Endometrial microvascular endothelial cells (primary cell): ENCODE results near the gene DAAM1. TPM values are rescaled to one million over a fixed set of nuclear protein-coding genes. Genes with fewer than 3 reads are reported as not detected.

Source experiments
- in situ Hi-C: cut with HindIII; loops from 2 replicates; pipeline ENCODE4 v1.10.0; 2017; ENCODE audit warnings: low sequenced_read_pairs, low pct_unique_long_range_greater_than_20kb; ENCODE audit errors: inconsistent ontology term
- total RNA-seq: library from RNA; depleted of rRNA; stranded (reverse); fragments of >200 nt; gene quantifications from one replicate; pipeline ENCODE4 v1.2.3, GENCODE V29; 2015; ENCODE audit errors: inconsistent ontology term

Gene DAAM1
- 16.2 TPM for total RNA-seq

DNA sequence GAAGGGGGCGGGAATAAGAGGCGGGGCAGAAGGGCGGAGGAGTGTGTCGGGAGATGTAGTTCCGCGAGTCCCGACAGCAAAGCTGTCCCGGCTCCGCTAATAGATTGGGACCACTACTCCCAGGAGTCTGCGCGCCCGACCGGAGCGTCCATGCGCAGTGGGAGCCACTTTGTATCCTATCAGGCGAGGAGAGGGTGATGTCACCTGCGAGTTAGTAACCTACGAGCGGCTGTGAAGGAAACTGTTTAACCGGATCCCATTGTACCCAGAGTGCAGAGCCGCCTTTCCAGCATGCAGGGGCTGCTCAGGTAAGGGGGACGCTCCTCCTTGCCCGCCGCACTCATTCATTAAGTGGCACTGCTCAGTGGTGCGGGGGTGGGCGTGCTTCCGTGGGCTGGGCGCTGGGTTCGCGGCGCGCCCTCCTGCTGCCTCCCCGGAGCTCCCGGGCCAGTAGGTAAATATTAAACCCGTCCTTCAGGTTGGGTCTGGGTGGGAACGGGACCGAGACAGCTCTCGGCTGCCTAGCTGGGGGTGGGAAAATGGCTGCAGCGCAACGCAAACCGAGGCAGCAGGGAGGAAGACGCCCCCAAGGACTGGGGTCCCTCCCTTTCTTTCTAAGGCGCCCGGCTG, at the start of gene DAAM1:
Gene DAAM1, plus strand, starts transcription at position 207 of the 630 bp plus-strand sequence. CDS start 74,811 bp downstream, outside the sequence.
- in situ Hi-C loops = no loop called here

DNA sequence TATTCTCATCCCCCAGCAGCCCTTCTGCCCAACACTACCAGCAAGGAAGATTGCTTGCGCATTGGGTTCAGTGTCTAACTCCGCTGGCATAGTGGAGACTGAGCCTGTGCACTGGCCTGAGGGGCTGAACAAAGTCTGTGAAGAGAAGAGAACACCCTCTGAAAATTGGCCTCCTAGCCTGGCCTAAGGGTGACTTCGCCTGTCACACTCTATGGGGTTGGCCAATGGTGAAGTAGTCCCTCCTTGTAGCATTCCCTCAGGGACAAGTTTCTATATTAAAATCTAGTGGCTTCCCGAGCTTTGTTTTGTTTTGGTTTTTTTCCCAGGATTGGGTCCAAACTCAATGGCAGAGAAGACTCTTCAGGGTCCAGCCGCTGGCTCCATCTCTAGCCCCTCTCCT, 49.1 kb upstream of the DAAM1 start:
- in situ Hi-C loops = no loop called here

DNA sequence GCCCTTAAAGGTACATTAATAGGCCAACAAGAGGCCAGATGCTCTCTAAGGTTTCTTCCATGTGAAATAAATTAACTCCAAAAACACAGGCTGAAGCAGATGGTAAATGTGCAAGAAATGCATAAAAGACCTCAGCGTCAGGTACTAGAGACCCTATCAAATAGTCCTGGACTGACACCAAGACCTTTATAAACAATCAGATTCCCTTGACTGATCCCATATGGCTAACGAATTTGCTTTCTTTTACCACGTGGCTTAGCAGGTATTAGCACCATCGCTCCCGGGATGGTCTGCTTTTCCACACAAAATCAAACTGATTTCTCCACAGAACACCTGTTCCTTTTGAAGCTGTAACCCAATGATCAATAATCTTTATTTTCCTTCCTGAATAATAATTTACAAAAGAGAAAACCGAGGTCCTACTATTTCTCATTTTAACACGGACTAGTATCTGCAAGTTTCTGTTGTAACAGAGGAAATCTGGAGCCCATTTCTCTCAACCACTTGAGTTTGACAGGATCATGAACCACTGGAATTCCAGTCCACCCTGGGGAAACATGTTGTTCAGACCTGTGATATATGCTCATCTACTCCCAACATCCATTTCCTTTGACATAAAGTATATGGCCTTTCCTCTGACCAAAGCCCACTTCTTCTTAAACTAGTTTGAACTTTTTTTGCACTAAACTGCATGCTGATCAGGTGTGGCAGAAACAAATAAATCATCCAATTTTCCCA, 48.2 kb upstream of the DAAM1 start:
- in situ Hi-C loops = no loop called here

DNA sequence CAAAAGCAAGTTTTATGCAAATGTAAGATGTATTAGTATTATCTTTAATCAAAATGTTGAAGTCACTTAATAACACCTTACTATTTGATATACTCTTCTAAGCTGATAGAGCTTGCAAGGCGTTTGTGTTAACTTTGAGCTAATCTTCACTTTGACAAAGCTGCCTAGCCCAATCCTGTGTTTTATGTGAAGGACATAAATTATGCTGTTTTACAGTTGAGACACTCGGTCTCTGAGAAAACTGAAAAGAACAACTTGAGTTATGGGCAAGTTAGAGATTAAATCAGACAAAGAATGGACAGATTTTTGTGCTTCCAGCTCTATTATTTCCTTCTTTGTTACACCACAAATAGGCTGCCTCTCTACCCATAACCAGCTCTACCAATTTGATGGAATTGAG, 42.0 kb upstream of the DAAM1 start:
- in situ Hi-C loops = no loop called here

DNA sequence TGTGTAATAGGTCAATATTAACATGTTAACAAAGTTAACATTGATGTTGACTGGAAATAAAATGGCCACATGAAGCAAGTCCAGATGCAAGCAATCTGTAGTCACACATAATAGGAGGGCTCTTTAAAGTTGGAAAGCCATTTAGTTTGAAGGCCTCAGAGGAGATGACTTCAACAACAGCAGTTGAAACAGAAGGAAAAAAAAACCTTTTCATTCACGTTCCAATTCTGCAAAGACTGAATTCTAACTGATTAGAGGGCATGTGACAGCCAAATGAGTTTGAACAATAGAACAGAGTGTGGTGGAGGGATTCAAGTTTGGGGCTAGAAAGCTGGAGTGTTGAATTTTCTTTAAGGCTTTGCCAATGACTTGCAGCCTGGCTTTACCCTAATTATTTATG, 41.5 kb upstream of the DAAM1 start:
- in situ Hi-C loops = no loop called here

DNA sequence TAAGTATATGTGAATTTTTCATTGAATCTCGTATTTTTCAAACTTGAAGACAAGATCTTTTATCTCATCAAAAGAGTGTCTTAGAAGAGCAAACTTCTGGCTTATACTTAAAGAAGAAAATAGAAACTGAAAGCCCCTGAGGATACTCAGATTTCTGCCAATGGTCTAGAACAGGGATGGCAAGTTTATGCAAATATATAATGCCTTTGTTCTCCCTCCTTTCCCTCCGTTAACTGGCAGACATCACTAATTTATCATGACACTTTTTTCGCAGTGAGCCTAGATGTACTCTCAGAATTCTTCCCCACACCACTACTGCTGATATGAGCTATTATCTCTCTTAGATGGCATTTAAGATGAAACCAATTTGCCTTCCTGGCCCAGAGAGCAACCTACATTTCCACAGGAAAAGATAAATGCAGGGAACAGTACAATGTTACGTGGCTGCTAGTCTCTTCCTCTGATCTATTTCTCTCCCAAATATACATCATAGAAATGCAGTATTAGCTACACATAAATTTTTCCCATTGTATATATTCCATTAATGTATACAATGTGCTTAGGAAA, 40.0 kb upstream of the DAAM1 start:
- in situ Hi-C loops = no loop called here

DNA sequence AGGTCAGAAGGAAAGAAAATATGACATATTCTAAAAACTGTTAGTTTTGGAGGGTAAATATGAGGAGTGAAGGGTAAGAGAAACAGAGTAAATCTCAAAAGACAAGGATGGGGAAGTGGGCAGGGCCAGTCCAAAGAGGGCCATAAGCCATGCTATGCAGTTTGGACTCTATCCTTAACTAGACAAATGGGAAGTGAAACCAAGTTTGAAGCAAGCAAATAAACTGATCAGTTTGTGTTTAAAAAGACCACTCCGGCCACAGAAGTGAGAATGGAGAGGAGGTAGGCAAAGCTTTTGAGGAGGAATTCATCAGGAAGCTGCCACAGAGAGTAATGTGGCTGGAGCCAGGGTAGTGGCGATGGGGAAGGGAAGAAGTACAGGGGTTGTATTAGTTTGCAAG, 37.5 kb upstream of the DAAM1 start:
- in situ Hi-C loops = no loop called here

DNA sequence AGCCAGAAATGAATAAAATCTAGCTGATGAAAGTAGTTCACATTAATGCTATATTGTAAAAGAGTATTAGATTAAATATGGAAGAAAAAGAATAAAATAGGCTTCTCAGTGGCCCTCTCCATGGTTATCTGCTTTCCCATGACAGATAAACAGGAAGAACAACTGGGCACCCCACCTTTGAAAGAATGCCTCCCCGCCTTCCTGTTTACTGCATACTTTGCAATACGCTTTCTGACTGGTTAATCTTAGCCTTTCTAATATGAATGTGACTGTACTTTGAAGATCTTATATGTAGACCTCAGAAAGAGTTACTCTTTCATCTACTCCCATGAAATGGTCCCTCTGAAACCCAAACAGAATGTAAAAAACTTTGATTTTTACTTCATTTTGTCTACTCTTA, 34.1 kb upstream of the DAAM1 start:
- in situ Hi-C loops = no loop called here

DNA sequence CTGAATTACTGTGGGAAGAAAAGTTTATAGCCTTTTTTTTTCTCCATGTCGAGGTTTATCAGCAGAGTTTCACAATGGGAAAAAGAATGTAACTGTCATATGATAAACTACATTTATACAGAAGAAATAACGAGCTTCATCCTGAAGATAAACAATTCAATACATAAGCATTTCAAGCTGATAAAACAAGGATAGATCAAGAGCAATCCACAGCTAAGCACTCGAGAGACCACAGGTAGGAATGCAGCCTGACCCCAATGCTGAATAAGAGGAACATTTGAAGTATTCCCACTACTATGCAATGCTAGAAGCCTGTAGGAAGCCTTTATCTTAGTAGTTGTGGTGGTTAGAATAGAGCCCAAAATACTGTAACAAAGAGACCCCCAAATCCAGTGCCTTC, 32.6 kb upstream of the DAAM1 start:
- in situ Hi-C loops = no loop called here

DNA sequence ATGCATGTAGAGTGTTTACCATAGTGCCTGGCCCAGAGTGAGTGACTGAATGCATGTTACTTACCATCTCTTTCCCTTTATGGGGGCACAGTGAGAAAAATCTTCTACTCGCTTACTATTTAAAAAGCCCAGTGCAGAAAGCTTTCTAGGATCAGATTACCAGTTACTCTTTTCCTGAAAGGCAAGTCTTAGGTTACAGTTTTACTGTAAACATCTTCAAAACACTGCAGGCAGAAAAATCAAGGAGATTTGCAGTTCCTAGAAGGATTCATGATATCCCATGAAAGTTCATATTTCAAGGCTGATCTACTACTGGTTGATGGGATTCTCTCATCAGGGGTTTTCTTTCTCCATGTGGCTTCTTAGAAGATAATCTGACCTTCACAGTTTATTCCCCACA, 29.3 kb upstream of the DAAM1 start:
- in situ Hi-C loops = no loop called here

DNA sequence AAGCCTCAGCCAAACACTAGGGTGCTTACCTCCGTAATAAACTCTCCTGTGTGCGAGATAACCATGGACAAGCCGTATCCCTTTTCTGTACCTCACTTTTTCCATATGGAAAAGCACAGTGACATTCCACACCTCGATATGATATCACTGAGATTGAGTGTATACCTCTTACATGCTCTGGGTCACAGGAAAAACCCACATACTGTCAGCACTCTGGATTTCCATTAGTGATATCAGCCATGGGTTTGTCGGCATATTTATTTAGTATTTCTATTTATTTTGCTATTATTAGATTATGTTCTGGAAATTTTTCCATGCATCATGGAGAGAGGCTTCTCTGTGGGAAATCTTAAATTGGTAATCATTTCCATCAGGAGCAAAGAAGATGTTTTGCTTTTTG, 28.0 kb upstream of the DAAM1 start:
- in situ Hi-C loops = no loop called here

DNA sequence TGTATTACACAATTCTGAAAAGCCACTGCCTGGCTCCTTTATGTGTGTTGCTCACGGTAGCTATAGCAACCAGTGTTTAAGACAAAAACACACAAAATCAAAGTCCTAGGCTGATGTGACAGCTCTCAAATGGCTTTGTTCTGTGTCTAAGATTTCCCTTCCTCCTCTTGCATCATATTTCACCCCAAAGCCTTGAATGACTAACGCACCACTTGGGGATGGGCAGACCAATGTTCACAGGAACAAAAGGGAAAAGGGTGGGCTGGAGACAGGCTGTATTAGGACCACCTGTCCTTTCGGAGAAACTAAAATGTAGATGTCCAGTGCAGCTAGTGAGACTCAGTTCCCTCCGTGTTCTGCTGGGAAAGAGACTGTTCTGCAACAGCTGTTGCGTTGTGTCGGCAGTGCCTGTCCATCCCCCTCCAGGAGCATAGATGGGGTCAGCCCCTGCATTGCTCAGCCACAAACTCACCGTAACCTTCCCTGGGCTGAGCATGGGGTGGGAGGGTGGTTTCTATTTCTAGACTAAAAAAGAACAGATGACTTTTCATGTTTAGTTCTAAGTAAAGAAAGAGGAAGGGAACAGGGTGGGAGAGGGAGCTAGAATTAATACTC, 26.8 kb upstream of the DAAM1 start:
- in situ Hi-C loops = no loop called here

DNA sequence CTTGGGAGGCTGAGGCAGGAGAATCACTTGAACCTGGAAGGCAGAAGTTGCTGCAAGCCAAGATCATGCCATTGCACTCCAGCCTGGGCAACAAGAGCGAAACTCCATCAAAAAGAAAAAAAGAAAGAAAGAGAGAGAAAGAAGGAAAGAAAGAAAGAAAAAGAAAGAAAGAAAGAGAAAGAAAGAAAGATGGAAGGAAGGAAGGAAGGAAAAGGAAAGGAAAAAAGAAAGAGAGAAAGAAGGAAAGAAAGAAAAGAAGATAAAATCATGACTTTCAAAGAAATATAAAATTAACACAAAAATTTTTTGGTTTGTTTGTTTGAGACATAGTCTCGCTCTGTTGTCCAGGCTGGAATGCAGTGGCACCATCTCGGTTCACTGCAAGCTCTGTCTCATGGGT, 22.2 kb upstream of the DAAM1 start:
- in situ Hi-C loops = no loop called here

DNA sequence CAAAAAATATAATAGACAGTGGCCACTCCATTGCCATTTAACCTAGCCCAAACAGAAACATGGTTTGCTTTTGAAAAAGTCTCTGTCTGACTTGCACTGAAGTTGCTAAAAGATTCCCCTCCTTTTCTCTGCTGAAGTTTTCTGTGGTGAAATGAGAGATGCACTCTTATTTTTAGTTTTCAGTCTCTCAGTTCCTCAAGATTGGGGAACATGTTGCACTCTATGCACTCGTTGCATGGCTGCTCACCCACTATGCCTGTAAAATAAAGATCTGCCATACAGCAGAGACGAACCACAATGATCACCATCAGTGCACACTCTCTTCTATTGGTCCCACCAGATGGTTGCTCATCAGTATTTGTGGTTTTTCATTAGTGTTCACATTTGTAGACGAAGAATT, 13.1 kb upstream of the DAAM1 start:
- in situ Hi-C loops = no loop called here

DNA sequence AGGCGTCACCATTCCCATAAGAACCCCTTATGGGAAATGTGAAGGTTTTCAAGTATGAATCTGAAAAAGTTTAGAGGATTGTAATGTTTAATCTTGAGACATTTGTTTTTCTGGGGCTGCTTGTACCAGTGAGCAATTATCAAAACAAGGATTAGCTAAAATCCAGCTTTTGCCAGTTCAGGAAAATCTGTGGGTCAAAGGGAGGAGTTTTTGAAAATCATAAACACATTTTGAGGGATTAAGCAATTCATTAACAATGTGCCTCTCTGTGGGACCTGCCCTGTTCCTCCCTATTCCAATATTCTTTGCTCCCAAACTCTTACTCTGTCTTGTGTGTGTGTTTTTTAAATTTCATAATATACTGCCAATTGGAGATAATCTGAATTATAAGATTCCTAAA, 11.7 kb upstream of the DAAM1 start:
- in situ Hi-C loops = no loop called here

DNA sequence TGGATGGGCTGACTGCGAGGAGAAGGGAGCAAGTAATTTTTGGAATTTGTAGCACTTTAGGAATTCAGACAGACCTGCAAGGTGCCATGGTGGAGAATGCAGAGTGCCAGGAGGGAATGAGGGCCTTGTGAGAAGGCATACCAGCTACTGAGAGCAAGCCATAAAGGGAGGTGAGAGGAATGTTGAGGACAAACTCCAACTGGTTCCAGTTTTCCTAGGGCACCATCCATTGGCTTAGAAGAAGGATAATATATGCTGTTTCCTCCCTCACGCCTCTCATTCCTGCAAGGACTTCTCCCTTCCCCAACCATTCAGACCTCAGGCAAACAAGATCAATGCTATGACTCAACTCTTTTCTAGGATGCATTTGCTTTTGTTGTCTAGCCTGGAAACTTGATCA, 11.2 kb upstream of the DAAM1 start:
- in situ Hi-C loops = no loop called here

DNA sequence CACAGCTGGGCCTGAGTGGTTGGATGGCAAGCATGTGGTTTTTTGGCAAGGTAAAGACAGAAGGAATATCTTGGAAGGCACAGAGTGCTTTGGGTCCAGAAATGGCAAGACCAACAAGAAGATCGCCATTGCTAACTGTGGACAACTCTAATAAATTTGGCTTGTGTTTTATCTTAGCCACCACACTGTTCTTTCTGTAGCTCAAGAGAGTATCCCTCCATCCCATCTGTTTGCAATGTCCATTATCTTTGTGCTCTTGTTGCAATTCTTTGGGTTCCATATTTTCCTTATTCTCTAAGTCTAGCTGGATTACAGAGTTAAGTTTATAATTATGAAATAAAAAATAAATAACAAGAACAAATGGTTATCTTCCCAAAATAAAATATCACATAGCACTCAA, 6.7 kb upstream of the DAAM1 start:
- in situ Hi-C loops = no loop called here

DNA sequence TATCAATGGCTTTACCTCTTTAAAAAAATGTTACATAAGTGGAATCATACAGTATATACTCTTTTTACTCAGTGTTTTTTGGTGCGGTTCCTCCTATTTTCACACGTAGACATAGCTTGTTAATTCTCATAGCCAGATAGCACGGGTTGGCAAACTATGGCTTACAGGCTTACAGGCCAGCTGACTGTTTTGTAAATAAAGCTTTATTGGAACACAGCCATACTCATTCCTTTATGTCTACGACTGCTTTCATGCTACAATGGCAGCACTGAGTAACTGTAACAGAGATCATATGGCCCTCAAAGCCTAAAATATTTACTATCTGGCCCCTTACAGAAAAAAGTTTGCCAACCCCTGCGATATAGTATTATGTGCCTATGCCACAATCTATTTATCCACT, 5.8 kb upstream of the DAAM1 start:
- in situ Hi-C loops = no loop called here

DNA sequence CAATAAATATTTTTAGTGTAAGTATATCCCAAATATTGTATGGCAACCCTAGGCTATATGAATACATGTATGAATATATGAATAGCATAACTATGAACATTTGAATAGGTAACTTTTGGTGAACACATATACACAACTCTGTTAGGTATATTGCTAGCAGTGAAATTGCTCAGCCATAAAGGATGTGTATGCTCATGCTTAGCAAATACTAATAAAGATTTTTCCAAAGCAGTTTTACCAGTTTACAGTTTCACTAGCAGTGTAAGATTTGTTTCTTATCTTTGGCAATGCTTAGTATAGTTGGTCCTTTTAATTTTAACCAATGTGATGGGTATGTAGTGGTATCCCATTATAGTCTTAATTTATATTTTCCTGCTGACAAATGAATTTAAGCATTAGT, 5.3 kb upstream of the DAAM1 start:
- in situ Hi-C loops = no loop called here

DNA sequence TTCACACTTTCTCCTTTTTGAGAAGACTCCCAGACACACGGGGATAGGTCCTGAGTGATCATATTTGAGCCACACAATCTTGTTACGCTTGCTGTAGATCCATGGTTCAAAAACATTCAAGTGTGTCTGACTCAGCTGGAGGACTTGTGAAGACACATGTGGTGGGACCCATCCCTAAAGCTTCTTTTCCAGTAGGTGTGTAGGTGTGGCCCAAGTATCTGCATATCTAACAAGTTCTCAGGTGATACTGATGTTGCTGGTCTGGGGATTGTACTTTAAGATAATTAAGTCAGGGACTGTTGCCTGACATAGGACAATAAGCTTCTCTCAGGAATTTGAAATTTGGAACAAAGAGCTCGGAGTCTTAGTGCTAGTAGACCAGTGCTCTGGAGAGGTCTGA, 4.1 kb upstream of the DAAM1 start:
- in situ Hi-C loops = no loop called here
